ENCODE measurements around the gene RBMS3. TPM values are rescaled to one million over a fixed set of nuclear protein-coding genes. Genes with fewer than 3 reads are reported as not detected.

RBMS3 gene
- total RNA-seq, 1 donor from 2014 or later = 47.6 TPM

DNA sequence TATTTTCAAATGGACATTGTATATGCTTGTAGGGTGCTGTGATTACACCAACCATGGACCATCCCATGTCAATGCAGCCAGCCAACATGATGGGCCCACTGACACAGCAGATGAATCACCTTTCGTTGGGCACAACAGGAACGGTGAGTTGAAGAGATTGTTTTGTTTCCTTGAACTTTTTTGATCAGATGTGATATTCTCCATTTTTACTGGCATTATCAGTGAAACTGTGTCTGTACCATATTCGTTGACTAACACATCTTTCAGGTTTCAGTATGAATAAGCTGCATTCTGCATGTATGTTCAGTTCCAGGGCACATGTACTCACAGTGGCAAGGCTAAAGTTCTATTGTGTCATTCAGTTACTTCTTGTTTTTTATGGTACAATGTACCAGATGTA is 655.2 kb downstream of the RBMS3 start:
- DNase-seq (ENCODE audit: low spot score) = no peak
- H3K27me3 Mint-ChIP-seq (ENCODE audit: low read depth) = no peaks in the 10 kb centered on the region
- H3K27ac Mint-ChIP-seq (ENCODE audit: unreplicated experiment) = no peak overlapping the region
- H3K4me1 Mint-ChIP-seq (ENCODE audit: low read depth) = peaks cover 16% of the 10 kb centered on the region
- no peak overlapping the region for H3K4me3 Mint-ChIP-seq (ENCODE audit: unreplicated experiment)
- no peaks in the 10 kb centered on the region for H3K9me3 Mint-ChIP-seq (ENCODE audit: low read depth)
- TF ChIP-seq, protein P1, sequence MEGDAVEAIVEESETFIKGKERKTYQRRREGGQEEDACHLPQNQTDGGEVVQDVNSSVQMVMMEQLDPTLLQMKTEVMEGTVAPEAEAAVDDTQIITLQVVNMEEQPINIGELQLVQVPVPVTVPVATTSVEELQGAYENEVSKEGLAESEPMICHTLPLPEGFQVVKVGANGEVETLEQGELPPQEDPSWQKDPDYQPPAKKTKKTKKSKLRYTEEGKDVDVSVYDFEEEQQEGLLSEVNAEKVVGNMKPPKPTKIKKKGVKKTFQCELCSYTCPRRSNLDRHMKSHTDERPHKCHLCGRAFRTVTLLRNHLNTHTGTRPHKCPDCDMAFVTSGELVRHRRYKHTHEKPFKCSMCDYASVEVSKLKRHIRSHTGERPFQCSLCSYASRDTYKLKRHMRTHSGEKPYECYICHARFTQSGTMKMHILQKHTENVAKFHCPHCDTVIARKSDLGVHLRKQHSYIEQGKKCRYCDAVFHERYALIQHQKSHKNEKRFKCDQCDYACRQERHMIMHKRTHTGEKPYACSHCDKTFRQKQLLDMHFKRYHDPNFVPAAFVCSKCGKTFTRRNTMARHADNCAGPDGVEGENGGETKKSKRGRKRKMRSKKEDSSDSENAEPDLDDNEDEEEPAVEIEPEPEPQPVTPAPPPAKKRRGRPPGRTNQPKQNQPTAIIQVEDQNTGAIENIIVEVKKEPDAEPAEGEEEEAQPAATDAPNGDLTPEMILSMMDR (IDR thresholded peaks at IDR 0.05) = no peak
- peaks cover 10% of the 10 kb centered on the region for H3K36me3 Mint-ChIP-seq (ENCODE audit: low read depth)

DNA sequence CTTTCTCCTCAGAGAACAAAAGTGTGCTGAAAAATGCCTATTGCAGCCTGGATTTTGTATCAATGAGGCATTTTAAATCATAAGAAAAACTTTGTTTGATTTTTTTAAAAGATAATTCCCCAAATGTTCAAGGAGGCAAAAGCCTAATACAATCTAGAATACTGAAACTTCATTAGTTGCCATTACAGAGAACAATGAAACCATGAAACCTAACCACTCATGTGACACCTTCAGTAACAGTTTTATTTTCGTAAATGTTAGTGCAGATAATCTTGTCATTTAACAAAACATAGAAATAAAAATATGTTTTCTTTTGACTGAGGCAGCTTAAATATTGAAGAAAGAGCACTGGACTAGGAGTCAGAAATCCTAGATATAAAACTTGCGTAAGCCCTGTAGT is 655.9 kb downstream of the RBMS3 start:
- Mint-ChIP-seq H3K4me3 (ENCODE audit: unreplicated experiment) (no peak overlapping the region), H3K4me1 (ENCODE audit: low read depth) (peaks cover 17% of the 10 kb centered on the region), H3K36me3 (ENCODE audit: low read depth) (peaks cover 11% of the 10 kb centered on the region), H3K9me3 (ENCODE audit: low read depth) (no peaks in the 10 kb centered on the region), H3K27ac (ENCODE audit: unreplicated experiment) (no peak overlapping the region), H3K27me3 (ENCODE audit: low read depth) (no peaks in the 10 kb centered on the region)
- DNase-seq (ENCODE audit: low spot score) = no peak
- TF ChIP-seq, protein P1 (IDR thresholded peaks at IDR 0.05) = no peak

DNA sequence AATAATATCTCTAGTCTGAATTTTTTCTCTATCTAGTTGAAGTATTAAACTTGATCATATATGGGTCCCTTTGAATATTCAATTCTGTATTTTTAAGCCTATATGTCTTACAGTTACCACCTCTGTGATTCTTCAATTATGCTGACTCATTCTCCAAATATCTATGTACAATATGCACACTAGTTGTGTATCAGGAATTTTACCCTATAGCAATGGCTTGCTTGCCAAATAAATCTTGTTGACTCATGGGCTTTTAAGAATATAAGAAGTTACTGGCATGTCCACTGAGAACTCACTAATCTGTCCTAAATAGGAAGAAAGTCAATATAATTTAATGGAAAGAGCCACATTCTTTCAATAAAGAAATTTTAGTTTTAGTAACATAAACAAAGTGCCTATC is 656.3 kb downstream of the RBMS3 start:
- Mint-ChIP-seq H3K4me1 (ENCODE audit: low read depth) (peaks cover 17% of the 10 kb centered on the region), H3K36me3 (ENCODE audit: low read depth) (peaks cover 11% of the 10 kb centered on the region), H3K4me3 (ENCODE audit: unreplicated experiment) (no peak overlapping the region), H3K27me3 (ENCODE audit: low read depth) (no peaks in the 10 kb centered on the region), H3K9me3 (ENCODE audit: low read depth) (no peaks in the 10 kb centered on the region), H3K27ac (ENCODE audit: unreplicated experiment) (no peak overlapping the region)
- TF ChIP-seq, protein P1 (IDR thresholded peaks at IDR 0.05) = no peak
- no peak for DNase-seq (ENCODE audit: low spot score)

- H3K27me3 Mint-ChIP-seq (ENCODE audit: low read depth) = no peaks in the 10 kb centered on the region
- no peak overlapping the region for H3K4me3 Mint-ChIP-seq (ENCODE audit: unreplicated experiment)
- H3K4me1 Mint-ChIP-seq (ENCODE audit: low read depth) = peaks cover 17% of the 10 kb centered on the region
- H3K36me3 Mint-ChIP-seq (ENCODE audit: low read depth) = peaks cover 11% of the 10 kb centered on the region
- TF ChIP-seq, protein P1 (IDR thresholded peaks at IDR 0.05) = no peak
- DNase-seq (ENCODE audit: low spot score) = no peak
- no peaks in the 10 kb centered on the region for H3K9me3 Mint-ChIP-seq (ENCODE audit: low read depth)
- H3K27ac Mint-ChIP-seq (ENCODE audit: unreplicated experiment) = no peak overlapping the region
These were observed 660.0 kb downstream of the RBMS3 start for GRCh38 chr3:29940759-29941323.

DNA sequence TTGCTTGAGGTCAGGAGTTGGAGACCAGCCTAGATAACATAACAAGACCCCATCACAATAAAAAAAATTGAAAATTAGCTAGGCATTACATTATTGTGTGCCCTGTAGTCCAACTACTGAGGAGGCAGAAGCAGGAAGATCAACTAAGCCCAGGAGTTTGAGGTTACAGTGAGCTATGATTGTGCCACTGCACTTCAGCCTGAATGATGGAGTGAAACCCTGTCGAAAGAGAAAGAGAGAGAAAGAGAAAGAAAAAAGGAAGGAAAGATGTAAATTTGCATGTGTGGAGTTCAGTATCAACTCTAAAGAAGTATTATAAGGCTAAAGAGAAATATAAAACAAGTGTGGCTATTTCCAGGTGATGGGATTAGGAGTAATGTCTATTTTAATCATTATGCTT is 661.4 kb downstream of the RBMS3 start:
- Mint-ChIP-seq H3K9me3 (ENCODE audit: low read depth) (no peaks in the 10 kb centered on the region), H3K4me3 (ENCODE audit: unreplicated experiment) (no peak overlapping the region), H3K27me3 (ENCODE audit: low read depth) (no peaks in the 10 kb centered on the region), H3K27ac (ENCODE audit: unreplicated experiment) (peak overlapping the region; percentile 10), H3K36me3 (ENCODE audit: low read depth) (peaks cover 11% of the 10 kb centered on the region), H3K4me1 (ENCODE audit: low read depth) (peaks cover 11% of the 10 kb centered on the region)
- TF ChIP-seq, protein P1 (IDR thresholded peaks at IDR 0.05) = no peak
- DNase-seq (ENCODE audit: low spot score) = no peak
